Mesendoderm (in vitro differentiated cells): ENCODE data around the gene ZNRD2.
A peak's percentile ranks its signal among the peaks of the same experiment; 100 is the strongest.

ENCODE experiments used
- DNase-seq: peaks from one replicate; pipeline ENCODE4 v3.0.0; 2013
- H2AK5ac ChIP-seq: 2 replicates; pipeline ENCODE4 v1.6.1; 2013; ENCODE audit warnings: low read length, inconsistent platforms
- H2BK120ac ChIP-seq: 2 replicates; pipeline ENCODE4 v1.6.1; 2013; ENCODE audit warnings: low read depth, mild to moderate bottlenecking, low read length, moderate library complexity, mixed read lengths
- H2BK15ac ChIP-seq: replicated peaks from 2 replicates; pipeline ENCODE4 v1.6.1; 2013; ENCODE audit warnings: low read depth, mild to moderate bottlenecking, moderate library complexity
- H2BK5ac ChIP-seq: 2 replicates; pipeline ENCODE4 v1.6.1; 2013; ENCODE audit warnings: low read length, inconsistent platforms
- H3K18ac ChIP-seq: 2 replicates; pipeline ENCODE4 v1.6.1; 2013; ENCODE audit warnings: mild to moderate bottlenecking, low read length, mixed read lengths
- H3K23ac ChIP-seq: one replicate; pipeline ENCODE4 v1.6.1; 2013; ENCODE audit warnings: low read length
- H3K27ac ChIP-seq: 2 replicates; pipeline ENCODE4 v1.5.1; 2013; ENCODE audit warnings: low read depth, mild to moderate bottlenecking, inconsistent platforms, low read length, moderate library complexity
- H3K27me3 ChIP-seq: 2 replicates; pipeline ENCODE4 v1.6.1; 2013; ENCODE audit warnings: low read length, control low read depth, mild to moderate bottlenecking, inconsistent platforms; ENCODE audit not compliant: insufficient read depth, poor library complexity
- H3K36me3 ChIP-seq: 2 replicates; pipeline ENCODE4 v1.6.1; 2013; ENCODE audit warnings: low read length, inconsistent platforms; ENCODE audit not compliant: control insufficient read depth, insufficient read depth
- H3K4ac ChIP-seq: one replicate; pipeline ENCODE4 v1.6.1; 2013; ENCODE audit warnings: low read depth, mild to moderate bottlenecking, low read length, moderate library complexity
- H3K4me1 ChIP-seq: 2 replicates; pipeline ENCODE4 v1.6.1; 2013; ENCODE audit warnings: low read depth, low read length, inconsistent platforms; ENCODE audit not compliant: control insufficient read depth
- H3K4me2 ChIP-seq: 2 replicates; pipeline ENCODE4 v1.6.1; 2013; ENCODE audit warnings: low read length
- H3K4me3 ChIP-seq: 2 replicates; pipeline ENCODE4 v1.5.1; 2013; ENCODE audit warnings: mild to moderate bottlenecking, low read length
- H3K56ac ChIP-seq: one replicate; pipeline ENCODE4 v1.6.1; 2013; ENCODE audit warnings: low read length
- H3K79me1 ChIP-seq: 2 replicates; pipeline ENCODE4 v1.6.1; 2013; ENCODE audit warnings: low read length, inconsistent platforms
- H3K79me2 ChIP-seq: 2 replicates; pipeline ENCODE4 v1.6.1; 2013; ENCODE audit warnings: mild to moderate bottlenecking, low read length; ENCODE audit not compliant: control insufficient read depth, insufficient read depth
- H3K9ac ChIP-seq: 2 replicates; pipeline ENCODE4 v1.6.1; 2013; ENCODE audit warnings: low read length, inconsistent platforms
- H4K5ac ChIP-seq: one replicate; pipeline ENCODE4 v1.6.1; 2013; ENCODE audit warnings: low read length
- H4K8ac ChIP-seq: one replicate; pipeline ENCODE4 v1.6.1; 2013; ENCODE audit warnings: low read depth, mild to moderate bottlenecking, control low read depth, low read length, moderate library complexity
- WGBS: extraction: QIAGEN DNeasy Blood & Tissue Kit; methylation state at CpG from one replicate; pipeline ENCODE4 v1.1.7; 2013; ENCODE audit warnings: low lambda C conversion rate, missing lambda C conversion rate; ENCODE audit not compliant: insufficient coverage; ENCODE audit errors: extremely low coverage; 5-methylcytosine and 5-hydroxymethylcytosine counted together

The ZNRD2 gene

GRCh38 chr11:65574109-65574810 lies 4.0 kb downstream of the ZNRD2 start:
- H3K4me1 ChIP-seq = peaks cover 9% of the 10 kb centered on the region

GRCh38 chr11:65574811-65575567 lies 4.7 kb downstream of the ZNRD2 start:
- Histone ChIP-seq H2BK5ac (no peak overlapping the region), H3K4me1 (peaks cover 8% of the 10 kb centered on the region), H3K27me3 (no peaks in the 10 kb centered on the region), H2BK120ac (no peak overlapping the region), H3K4ac (no peak overlapping the region), H3K36me3 (no peaks in the 10 kb centered on the region), H3K9ac (peak overlapping the region; percentile 64), H2AK5ac (no peak overlapping the region), H3K79me1 (peaks cover 9% of the 10 kb centered on the region), H4K5ac (no peak overlapping the region), H2BK15ac (no peak overlapping the region), H4K8ac (no peak overlapping the region), H3K4me2 (peak overlapping the region; percentile 60), H3K56ac (peak overlapping the region; percentile 71), H3K4me3 (peak overlapping the region; percentile 33), H3K27ac (peak overlapping the region; percentile 50), H3K23ac (no peak overlapping the region), H3K79me2 (peaks cover 8% of the 10 kb centered on the region), H3K18ac (no peak overlapping the region)
- peak; percentile 54 for DNase-seq
- WGBS = no CpG with 5 or more reads among the region's 28 CpGs

More at GRCh38 chr11:65574109-65574810, 4.0 kb downstream of the ZNRD2 start:
- H3K79me1 ChIP-seq = peaks cover 9% of the 10 kb centered on the region
- peak overlapping the region; percentile 64 for H3K9ac ChIP-seq
- no peak overlapping the region for H2BK5ac ChIP-seq
- peak overlapping the region; percentile 71 for H3K56ac ChIP-seq
- H3K27me3 ChIP-seq = no peaks in the 10 kb centered on the region
- no peak overlapping the region for H2BK120ac ChIP-seq
- H3K4me2 ChIP-seq = peak overlapping the region; percentile 60
- H3K27ac ChIP-seq = peak overlapping the region; percentile 50
- H4K8ac ChIP-seq = no peak overlapping the region
- H4K5ac ChIP-seq = no peak overlapping the region
- DNase-seq = peak; percentile 96
- no peak overlapping the region for H2BK15ac ChIP-seq
- H3K23ac ChIP-seq = no peak overlapping the region
- no peak overlapping the region for H2AK5ac ChIP-seq
- H3K4ac ChIP-seq = no peak overlapping the region
- H3K36me3 ChIP-seq = no peaks in the 10 kb centered on the region
- no CpG with 5 or more reads among the region's 67 CpGs for WGBS
- no peak overlapping the region for H3K18ac ChIP-seq
- H3K4me3 ChIP-seq = peak overlapping the region; percentile 33
- H3K79me2 ChIP-seq = peaks cover 8% of the 10 kb centered on the region

- peaks cover 5% of the 10 kb centered on the region for H3K79me2 ChIP-seq
- peak; percentile 39 for DNase-seq
- no peak within 1 kb of the TSS for H3K27ac ChIP-seq
- peaks cover 8% of the 10 kb centered on the region for H3K4me1 ChIP-seq
- no peak within 1 kb of the TSS for H3K4ac ChIP-seq
- H3K18ac ChIP-seq = peak within 1 kb of the TSS; percentile 35
- no peak within 1 kb of the TSS for H3K23ac ChIP-seq
- peaks cover 7% of the 10 kb centered on the region for H3K79me1 ChIP-seq
- no CpG with 5 or more reads among the region's 69 CpGs for WGBS
- H2BK15ac ChIP-seq = no peak within 1 kb of the TSS
- H2BK5ac ChIP-seq = no peak within 1 kb of the TSS
- H3K56ac ChIP-seq = peak within 1 kb of the TSS; percentile 79
- H3K4me2 ChIP-seq = peak within 1 kb of the TSS; percentile 60
- H4K8ac ChIP-seq = no peak within 1 kb of the TSS
- no peak within 1 kb of the TSS for H3K4me3 ChIP-seq
- no peak within 1 kb of the TSS for H2BK120ac ChIP-seq
- H2AK5ac ChIP-seq = no peak within 1 kb of the TSS
- H3K36me3 ChIP-seq = no peaks in the 10 kb centered on the region
- peak within 1 kb of the TSS; percentile 72 for H3K9ac ChIP-seq
- no peak within 1 kb of the TSS for H4K5ac ChIP-seq
- H3K27me3 ChIP-seq = no peaks in the 10 kb centered on the region
Observed at GRCh38 chr11:65575568-65576231, 5.4 kb downstream of the ZNRD2 start, which contains the start of gene EHBP1L1. Gene EHBP1L1, plus strand, starts transcription at chr11:65576053. Its CDS starts 250 bp downstream, at chr11:65576303.

GRCh38 chr11:65576232-65576866 lies 6.1 kb downstream of the ZNRD2 start:
- no peak for DNase-seq
- no peak overlapping the region for H4K8ac ChIP-seq
- H3K4me3 ChIP-seq = no peak overlapping the region
- no peaks in the 10 kb centered on the region for H3K27me3 ChIP-seq
- H4K5ac ChIP-seq = no peak overlapping the region
- no peak overlapping the region for H3K4ac ChIP-seq
- peaks cover under 1% of the 10 kb centered on the region for H3K79me1 ChIP-seq
- no peak overlapping the region for H2AK5ac ChIP-seq
- no peak overlapping the region for H2BK120ac ChIP-seq
- no peak overlapping the region for H3K23ac ChIP-seq
- H2BK15ac ChIP-seq = no peak overlapping the region
- H3K18ac ChIP-seq = peak overlapping the region; percentile 35
- H3K79me2 ChIP-seq = peaks cover under 1% of the 10 kb centered on the region
- no CpG with 5 or more reads among the region's 26 CpGs for WGBS
- H3K36me3 ChIP-seq = no peaks in the 10 kb centered on the region
- peaks cover 5% of the 10 kb centered on the region for H3K4me1 ChIP-seq
- H3K27ac ChIP-seq = no peak overlapping the region
- H3K56ac ChIP-seq = peak overlapping the region; percentile 79
- H3K4me2 ChIP-seq = no peak overlapping the region
- H2BK5ac ChIP-seq = no peak overlapping the region
- H3K9ac ChIP-seq = peak overlapping the region; percentile 72

GRCh38 chr11:65576867-65577755 lies 6.8 kb downstream of the ZNRD2 start:
- no peak for DNase-seq
- H3K4me3 ChIP-seq = no peak overlapping the region
- H3K9ac ChIP-seq = no peak overlapping the region
- no peak overlapping the region for H4K5ac ChIP-seq
- no peaks in the 10 kb centered on the region for H3K79me2 ChIP-seq
- H3K79me1 ChIP-seq = no peaks in the 10 kb centered on the region
- H3K36me3 ChIP-seq = no peaks in the 10 kb centered on the region
- H3K27ac ChIP-seq = no peak overlapping the region
- no peak overlapping the region for H3K18ac ChIP-seq
- no peak overlapping the region for H2AK5ac ChIP-seq
- H2BK5ac ChIP-seq = no peak overlapping the region
- no peak overlapping the region for H3K56ac ChIP-seq
- no peak overlapping the region for H2BK120ac ChIP-seq
- no peak overlapping the region for H3K23ac ChIP-seq
- no peak overlapping the region for H3K4me2 ChIP-seq
- no peak overlapping the region for H2BK15ac ChIP-seq
- no CpG with 5 or more reads among the region's 18 CpGs for WGBS
- peaks cover 2% of the 10 kb centered on the region for H3K4me1 ChIP-seq
- no peak overlapping the region for H3K4ac ChIP-seq
- H3K27me3 ChIP-seq = no peaks in the 10 kb centered on the region
- H4K8ac ChIP-seq = no peak overlapping the region
